HG02884 (cell line): Measurements from ENCODE around the gene FRMD4A.

ENCODE experiments used
- ATAC-seq: cut with Tn5 transposase; IDR thresholded peaks from one replicate; pipeline ENCODE4 v1.9.1; 2021; ENCODE audit warnings: mild to moderate bottlenecking, moderate library complexity; ENCODE audit not compliant: unreplicated experiment

The FRMD4A gene

GRCh38 chr10:14345262-14345661 is 14.5 kb upstream of the FRMD4A start:
- no peak for ATAC-seq

GRCh38 chr10:14340051-14340744 is 9.5 kb upstream of the FRMD4A start:
- no peak for ATAC-seq

- no peak for ATAC-seq
Measured at GRCh38 chr10:14336736-14337135, 6.0 kb upstream of the FRMD4A start.

- ATAC-seq = no peak
Measured at GRCh38 chr10:14334771-14335170, 4.0 kb upstream of the FRMD4A start.

- ATAC-seq = no peak
Measured at GRCh38 chr10:14333606-14334005, 2.9 kb upstream of the FRMD4A start.

GRCh38 chr10:14332903-14333302 is 2.2 kb upstream of the FRMD4A start:
- ATAC-seq = no peak

GRCh38 chr10:14329746-14330173 is 964 bp downstream of the FRMD4A start:
- no peak for ATAC-seq

GRCh38 chr10:14328881-14329672 is 1.6 kb downstream of the FRMD4A start:
- ATAC-seq = no peak

GRCh38 chr10:14327527-14327926 is 3.2 kb downstream of the FRMD4A start:
- no peak for ATAC-seq

- ATAC-seq = no peak
Measured at GRCh38 chr10:14326581-14326980, 4.1 kb downstream of the FRMD4A start.

- no peak for ATAC-seq
Measured at GRCh38 chr10:14325325-14325955, 5.3 kb downstream of the FRMD4A start.

- ATAC-seq = no peak
Measured at GRCh38 chr10:14322526-14323188, 8.1 kb downstream of the FRMD4A start.

- no peak for ATAC-seq
Measured at GRCh38 chr10:14318007-14318406, 12.7 kb downstream of the FRMD4A start.

- no peak for ATAC-seq
Measured at GRCh38 chr10:14312014-14312413, 18.7 kb downstream of the FRMD4A start.

GRCh38 chr10:14311206-14311957 is 19.3 kb downstream of the FRMD4A start:
- no peak for ATAC-seq

GRCh38 chr10:14309593-14309992 is 21.1 kb downstream of the FRMD4A start:
- ATAC-seq = no peak

- ATAC-seq = no peak
Measured at GRCh38 chr10:14306190-14306589, 24.5 kb downstream of the FRMD4A start.

GRCh38 chr10:14304046-14304445 is 26.7 kb downstream of the FRMD4A start:
- no peak for ATAC-seq

- no peak for ATAC-seq
Measured at GRCh38 chr10:14302035-14302434, 28.7 kb downstream of the FRMD4A start.

- no peak for ATAC-seq
Measured at GRCh38 chr10:14299556-14299955, 31.2 kb downstream of the FRMD4A start.
